Hippocampal formation (tissue), 2 donors: Measurements from ENCODE around the gene RTN3.
A peak's percentile ranks its signal among the peaks of the same experiment; 100 is the strongest.
"Not testable (repeated sequence)": the region's sequence is repeated elsewhere in the genome, so short reads cannot be mapped to it uniquely, and the experiment has no call there.

Source experiments
- DNase-seq, 2 donors: peaks; one replicate each; lab custom pipeline; 2025; lab: John Stamatoyannopoulos, UW

RTN3 gene

DNA sequence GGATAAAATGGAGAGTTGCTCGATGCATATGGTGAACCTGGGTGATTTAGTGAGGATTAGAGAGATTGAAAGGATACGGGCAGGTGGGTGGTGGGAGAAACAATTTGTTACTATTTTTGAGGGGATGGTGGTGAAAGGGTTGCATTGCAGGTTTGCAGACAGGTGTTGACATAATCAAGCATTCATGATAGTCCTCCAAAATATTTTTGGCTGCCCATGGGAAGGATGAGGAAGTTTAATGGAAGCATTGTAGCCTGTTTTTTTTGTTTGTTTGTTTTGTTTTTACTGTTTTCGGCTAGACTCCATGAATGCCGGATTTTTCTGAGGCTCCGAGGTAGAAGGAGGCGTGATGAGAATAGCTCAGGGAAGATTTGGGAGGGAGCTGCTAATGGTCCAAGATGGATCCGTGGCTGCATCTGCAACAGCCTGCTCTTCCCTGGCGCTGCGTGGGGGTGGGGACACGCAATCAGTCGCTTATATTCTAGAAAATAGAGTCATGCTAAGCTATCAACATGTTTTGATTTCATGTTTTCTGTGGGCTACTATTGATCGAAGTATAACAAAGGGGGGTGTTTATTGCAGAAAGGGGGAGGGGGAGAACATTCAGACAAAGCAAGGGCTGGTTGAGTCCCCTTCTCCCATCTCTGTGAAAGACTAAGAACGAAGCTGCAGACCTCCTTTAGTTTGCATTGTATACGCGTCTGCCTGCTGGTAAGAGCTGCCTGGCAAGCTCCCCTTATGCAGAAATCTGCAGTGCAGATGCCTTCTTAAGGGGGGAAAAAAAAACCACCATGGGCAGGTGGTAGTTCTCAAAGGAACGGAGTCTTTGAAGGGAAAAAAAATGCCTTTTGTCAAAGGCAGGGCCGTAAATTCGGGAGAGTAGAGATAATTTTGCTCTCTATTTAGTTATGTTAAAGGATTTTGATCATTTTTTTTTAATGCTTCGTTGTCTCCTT is 1.0 kb downstream of the RTN3 start:
- DNase-seq = peak; percentile 55 to 62

DNA sequence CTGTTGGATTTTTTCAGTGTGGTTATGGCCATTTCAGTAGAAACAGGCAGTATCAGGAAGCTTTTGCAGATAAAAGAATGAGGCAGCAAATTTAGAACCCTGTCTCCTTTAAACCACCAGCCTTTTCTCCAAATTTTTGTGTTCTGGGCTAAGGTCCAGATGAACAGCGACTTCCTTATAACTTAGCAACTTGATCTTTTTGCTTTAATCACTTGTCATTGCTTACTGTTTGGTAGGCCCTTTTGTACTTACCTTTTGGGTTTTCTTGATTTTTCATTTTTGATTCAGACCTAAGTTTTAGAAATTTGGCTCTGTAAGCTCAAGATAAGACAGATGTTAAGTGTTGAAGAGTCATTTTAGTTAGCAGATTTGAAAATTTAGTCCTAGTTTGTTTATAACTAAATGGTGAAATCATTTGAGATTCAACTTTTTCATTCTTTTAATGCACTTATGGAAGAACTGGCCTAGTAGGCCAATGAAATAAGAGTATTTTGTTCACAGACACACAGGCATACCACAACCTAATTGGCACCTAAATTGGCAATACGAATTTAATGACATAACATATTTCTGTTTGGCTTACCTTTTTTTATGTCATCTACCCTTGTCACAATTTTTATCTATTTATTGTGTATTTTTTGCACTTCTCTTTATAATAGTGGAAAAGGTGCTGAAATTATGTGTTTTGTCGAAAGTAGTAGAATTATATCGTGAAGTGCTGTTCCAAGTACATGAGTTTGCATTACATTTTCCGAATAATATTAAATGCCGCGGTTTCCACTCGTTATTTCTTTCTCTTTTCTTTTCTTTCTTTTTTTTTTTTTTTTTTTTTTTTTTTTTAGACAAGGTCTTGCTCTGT is 2.1 kb downstream of the RTN3 start:
- DNase-seq = peak in 1 of 2 donors; percentile 32

DNA sequence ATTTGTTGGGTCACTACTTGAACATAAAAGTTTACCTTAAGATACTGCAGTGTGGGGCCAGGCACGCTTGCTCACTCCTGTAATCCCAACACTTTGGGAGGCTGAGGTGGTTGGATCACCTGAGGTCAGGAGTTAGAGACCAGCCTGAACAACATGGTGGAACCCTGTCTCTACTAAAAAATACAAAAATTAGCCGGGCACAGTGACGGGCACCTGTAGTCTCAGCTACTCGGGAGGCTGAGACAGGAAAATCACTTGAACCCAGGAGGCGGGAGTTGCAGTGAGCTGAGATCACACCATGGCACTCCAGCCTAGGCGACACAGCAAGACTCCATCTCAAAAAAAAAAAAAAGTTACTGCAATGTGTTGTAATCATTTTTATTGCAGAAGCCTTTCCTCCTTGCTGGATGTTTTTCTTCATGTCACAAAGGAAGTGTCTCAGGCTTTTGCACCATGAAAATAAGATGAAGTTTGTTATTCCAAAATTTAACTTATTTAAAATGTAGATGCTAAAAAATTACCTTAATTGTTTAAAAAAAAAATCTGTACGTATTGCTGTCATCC is 3.9 kb downstream of the RTN3 start:
- DNase-seq = not testable (repeated sequence)

DNA sequence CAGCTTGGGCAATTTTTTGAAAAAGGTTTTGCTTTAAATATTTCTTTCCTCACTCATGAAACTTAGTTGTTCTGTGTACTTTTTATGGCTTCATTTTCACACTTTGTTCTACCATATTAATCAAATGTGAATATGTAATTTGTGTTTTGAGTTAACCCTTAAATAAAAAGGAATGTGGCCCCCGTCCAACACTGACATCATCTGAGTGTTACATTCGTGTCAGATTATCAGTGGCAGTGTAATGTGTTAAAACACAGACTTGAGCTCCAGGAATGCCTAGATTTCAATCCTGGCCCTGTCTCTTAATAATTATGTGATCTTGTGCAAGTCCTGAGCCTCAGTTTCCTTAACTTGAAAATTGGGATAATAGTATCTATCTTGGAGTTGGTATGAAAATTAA is 5.6 kb downstream of the RTN3 start:
- no peak for DNase-seq

DNA sequence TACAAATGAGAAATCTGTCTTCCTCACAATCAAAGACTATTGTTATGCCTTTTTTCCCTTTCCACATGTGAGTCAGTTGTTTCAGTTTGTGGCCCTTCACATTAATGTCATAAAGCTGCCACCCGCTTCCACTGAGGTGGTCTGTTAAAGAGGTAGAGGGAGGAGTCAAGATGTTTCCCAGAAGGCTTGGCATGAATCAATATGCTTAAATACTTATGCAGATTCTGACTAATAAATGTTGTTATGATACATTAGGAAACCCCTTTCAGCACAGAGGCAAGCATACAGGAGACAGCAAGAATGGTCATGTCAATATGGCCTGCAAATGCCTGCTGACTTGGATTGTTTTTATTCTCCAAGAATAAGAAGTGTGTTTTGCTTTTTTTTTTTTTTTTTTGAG is 6.5 kb downstream of the RTN3 start:
- no peak for DNase-seq

DNA sequence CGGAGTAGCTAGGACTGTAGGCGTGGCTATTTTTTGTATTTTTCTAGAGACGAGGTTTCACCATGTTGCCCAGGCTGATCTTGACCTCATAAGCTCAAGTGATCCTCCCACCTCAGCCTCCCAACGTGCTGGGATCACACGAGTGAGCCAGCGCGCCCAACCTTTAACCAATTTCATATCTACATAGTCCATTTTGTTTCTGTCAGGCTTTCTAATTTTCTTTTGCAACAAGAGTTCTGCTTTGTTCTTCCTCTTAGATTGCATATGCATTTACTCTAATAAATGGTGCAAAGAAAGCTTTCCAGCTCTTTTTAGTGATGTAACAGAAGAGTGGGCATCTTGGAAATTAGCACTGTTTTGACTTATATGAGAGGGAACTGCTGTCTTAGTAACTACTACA is 13.3 kb downstream of the RTN3 start:
- DNase-seq = no peak

DNA sequence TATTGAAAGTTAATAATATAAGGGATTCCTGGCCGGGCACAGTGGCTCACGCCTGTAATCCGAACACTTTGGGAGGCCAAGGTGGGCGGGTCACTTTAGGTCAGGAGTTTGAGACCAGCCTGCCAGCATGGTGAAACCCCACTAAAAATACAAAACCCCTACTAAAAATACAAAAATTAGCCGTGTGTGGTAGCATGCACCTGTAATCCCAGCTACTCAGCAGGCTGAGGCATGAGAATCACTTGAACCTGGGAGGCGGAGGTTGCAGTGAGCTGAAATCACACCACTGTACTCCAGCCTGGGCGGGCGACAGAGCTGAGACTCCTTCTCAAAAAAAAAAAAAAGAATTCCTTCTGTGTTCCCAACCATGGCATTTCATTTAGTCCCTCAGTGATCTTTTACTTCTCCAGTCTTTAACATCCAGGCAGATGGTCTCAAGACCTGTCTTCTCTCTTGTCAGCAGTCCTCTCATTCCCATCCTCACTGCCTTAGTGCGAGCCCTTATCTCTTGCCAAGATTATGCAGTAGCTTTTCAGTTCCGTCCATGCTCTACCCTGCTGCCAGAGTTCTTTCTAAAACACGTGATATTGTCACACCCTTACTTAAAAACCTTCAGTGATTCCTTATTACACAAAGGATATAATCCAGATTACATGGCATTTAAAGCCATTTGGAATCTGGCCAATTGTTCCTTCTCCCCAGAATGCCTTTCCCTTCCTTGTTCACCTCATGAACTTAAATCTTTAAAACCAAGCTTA is 17.9 kb downstream of the RTN3 start:
- no peak for DNase-seq

DNA sequence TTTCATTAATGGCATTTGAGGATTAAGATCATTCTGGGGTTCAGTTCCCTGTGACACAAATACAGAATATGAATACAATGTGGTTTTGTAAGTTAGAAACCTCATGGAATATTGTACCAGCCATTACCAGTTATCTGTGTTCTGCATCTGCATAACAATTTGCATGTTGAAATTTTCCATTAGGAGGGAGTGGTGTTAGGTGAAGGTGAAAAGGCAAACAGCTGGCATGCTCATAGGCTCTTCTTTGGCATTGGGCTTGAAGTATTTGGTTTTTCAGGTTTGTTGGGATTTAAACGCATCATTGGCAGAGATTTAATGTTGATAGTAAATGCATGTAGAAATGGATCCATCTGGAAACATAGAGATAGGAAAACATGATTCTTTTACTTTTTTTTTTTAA is 18.6 kb downstream of the RTN3 start:
- DNase-seq = no peak

DNA sequence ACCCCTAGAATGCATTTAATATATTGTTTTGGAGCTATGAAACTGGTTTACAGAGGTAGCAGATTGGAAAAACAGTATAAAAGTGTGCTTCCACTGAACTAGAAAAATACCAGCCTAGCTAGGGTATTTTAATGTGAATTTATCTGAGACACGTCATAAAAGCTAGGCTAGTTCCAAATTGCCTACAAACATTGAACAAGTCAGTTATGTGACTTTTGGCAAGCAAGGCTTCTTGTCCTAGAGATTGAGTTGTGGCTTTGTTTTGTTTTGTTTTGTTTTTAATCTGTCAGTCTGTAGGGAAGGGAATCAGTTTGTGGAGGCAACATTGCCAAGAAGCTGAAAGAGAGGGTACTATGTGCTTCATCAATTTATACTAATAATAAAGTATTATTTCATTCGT is 24.2 kb downstream of the RTN3 start:
- DNase-seq = peak in 1 of 2 donors; percentile 64

DNA sequence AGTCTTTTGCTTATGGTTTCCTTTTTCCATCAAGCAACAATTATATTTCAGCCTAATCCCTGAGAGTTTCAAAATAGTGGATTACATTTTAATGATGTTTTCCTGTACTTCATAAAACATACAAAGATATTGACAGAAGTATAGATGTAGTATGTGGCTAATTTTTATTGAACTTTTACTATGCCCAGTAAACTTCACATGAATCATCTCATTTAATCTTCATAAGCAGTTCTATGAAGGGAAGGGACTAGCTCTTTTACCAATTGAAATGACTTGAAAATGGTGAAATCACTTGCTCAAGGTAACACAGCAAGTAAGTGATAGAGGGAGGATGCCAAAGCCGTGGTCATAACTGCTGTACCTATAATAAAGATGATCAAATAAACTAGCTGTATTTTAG is 27.5 kb downstream of the RTN3 start:
- no peak for DNase-seq

DNA sequence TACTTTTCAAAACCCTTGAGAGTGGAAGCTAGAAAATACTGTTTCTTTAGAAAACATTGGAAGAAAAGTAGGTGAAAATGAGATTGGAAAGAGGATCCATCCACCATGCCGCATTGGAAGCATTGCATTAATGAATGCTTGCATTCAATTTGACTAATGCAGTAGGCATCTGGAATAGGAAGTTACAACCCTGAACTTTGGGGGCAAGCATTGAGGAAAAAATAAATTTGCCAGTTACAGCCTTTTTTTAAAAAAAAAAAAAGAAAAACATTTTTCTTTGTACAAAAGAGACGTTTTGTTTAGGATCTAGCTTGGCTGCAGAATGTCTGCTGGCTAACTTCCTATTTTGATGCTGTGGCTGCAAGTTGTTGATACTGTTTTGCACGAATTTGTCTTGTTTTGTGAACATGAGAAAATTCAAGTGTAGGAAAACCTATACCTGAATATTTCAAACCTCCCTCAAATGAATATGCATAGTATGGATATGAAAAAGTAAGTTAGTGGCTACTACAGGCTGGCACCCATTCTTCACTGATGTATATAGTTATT is 28.1 kb downstream of the RTN3 start:
- peak in 1 of 2 donors; percentile 28 for DNase-seq

DNA sequence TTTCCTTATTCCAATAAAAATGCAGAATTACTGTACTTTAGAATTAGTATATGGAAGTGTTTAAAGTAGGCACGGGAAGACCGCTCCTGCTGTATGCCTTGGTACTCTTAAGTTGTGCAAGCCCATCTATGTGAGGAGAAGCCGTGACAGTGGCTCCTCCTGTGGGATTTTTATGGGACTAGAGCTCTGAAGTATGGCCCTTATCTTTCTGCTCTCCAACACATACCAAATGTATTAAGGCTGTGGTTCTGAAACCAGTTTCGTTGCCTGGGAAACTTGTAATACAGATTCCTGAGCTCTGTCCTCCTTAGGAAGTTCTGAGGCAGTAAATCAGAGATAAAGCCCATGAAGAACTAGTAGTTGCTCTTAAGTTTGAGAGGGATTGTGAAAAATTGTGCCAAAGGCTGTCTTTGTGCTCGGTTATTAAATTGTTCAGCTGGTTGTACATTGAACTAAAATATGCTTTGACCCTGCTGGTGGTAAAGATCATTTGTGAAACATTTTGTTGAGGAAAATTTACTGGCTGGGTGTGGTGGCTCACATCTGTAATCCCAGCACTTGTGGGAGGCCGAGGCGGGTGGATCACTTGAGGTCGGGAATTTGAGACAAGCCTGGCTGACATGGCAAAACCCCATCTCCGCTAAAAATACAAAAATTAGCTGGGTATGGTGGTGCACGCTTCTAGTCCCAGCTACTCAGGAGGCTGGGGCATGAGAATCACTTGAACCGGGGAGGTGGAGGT is 29.3 kb downstream of the RTN3 start:
- DNase-seq = no peak

DNA sequence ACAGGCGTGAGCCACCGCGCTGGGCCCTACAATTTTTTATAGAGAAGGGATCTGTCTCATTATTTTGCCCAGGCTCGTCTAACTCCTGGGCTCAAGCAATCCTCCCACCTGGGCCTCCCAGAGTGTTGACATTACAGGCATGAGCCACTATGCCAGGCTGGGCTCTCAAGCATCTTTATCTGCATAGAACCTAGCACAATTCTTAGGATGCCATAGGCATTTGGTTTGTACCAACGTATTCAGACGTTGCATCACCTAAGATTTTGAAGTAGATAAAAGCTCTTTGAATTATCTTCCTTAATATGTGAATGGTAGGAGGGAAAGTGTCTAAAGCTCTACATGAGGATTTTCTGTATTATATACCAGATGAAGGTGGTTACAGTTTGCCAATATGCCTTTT is 30.5 kb downstream of the RTN3 start:
- no peak for DNase-seq

DNA sequence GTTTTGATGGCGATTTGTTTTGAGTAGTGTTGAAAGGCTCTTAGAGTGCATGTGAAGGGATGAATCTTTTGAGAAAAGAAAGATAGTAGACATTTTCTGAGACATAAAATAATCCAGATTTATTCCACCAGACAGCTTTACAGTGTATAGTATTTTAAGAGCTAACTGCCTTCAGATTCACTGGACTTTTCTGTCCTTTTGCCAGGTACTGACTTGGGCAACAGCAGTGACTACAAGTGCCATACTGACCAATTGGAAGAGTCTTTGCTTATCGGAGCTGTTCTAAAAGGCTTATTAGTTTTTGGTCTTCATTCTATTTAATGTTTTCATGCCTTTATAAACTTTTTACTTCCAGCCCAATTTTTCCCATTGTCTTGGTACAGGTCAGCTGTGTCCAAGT is 32.5 kb downstream of the RTN3 start:
- DNase-seq = no peak

DNA sequence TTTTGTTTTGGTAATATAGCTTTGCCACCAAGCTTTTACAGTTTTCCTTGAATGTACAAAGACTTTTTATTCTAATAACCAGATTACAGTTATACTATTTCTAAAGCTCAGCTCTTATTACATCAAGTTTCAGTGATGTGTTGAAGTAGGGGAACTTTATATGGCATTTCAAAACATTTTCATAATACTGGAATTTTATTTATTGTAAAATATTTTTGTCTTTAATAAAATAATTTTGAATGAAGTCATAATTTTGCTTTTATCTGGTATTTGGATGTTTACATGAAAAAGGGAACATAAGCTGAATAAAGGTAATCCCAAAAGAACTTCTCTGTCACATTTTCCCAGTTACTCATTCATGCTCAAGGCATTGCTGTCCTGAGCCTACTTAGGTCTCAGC is 34.7 kb downstream of the RTN3 start:
- no peak for DNase-seq

DNA sequence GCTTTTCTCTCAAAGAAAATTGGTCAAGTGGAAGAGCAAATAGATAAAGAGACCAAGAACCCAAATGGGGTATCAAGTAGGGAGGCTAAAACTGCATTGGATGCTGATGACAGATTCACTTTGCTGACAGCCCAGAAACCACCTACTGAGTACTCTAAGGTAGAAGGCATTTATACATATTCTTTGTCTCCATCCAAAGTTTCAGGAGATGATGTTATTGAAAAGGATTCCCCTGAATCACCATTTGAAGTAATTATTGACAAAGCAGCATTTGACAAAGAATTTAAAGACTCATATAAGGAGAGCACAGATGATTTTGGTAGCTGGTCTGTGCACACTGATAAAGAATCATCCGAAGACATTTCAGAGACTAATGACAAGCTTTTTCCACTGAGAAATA is 37.7 kb downstream of the RTN3 start:
- DNase-seq = no peak

DNA sequence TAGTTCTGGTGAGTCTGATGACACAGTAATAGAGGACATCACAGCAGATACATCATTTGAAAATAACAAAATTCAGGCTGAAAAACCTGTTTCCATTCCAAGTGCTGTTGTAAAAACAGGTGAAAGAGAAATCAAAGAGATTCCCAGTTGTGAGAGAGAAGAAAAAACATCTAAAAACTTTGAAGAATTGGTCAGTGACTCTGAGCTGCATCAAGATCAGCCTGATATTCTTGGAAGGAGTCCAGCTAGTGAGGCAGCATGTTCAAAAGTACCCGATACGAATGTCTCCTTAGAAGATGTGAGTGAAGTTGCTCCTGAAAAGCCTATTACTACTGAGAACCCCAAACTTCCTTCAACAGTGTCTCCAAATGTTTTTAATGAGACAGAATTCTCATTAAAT is 38.7 kb downstream of the RTN3 start:
- DNase-seq = no peak

DNA sequence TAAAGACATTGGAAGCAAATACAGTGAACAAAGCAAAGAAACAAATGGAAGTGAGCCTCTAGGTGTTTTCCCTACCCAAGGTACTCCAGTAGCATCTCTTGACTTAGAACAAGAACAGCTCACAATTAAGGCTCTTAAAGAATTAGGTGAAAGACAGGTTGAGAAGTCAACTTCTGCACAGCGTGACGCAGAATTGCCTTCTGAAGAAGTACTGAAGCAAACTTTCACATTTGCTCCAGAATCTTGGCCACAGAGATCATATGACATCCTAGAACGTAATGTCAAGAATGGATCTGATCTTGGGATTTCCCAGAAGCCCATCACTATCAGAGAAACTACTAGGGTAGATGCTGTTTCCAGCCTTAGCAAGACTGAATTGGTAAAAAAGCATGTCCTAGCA is 39.3 kb downstream of the RTN3 start:
- DNase-seq = no peak

DNA sequence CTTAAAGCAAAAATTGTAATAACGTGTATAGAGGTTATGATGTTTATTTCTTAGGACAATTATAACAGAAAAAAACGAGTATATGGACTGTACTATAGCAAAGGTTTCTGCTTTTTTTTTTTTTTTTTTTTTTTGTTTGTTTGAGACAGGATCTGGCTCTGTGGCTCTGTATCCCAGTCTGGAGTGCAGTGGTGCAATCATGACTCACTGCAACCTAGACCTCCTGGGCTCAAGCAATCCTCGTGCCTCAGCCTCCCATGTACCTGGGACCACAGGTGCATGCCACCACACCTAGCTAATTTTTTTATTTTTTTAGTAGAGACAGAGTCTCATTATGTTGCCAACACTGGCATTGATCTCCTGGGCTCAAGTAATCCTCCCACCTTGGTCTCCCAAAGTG is 48.0 kb downstream of the RTN3 start:
- DNase-seq = no peak

DNA sequence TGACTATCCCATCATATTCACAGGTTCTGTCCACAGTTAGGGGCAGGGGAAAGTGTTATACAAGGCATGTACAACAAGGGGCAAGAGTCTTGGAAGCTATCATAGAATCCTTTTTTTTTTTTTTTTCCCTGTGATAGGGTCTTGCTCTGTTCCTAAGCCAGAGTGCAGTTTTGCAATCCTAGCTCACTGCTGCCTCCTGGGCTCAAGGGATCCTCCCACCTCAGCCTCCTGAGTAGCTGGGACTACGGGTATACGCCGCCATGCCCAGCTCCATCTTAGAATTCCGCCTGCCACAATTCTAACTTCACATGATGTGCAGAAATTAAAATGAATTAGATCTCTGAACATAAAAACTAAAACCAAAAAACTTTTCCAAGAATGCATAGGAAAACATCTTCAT is 55.6 kb downstream of the RTN3 start:
- DNase-seq = no peak

DNA sequence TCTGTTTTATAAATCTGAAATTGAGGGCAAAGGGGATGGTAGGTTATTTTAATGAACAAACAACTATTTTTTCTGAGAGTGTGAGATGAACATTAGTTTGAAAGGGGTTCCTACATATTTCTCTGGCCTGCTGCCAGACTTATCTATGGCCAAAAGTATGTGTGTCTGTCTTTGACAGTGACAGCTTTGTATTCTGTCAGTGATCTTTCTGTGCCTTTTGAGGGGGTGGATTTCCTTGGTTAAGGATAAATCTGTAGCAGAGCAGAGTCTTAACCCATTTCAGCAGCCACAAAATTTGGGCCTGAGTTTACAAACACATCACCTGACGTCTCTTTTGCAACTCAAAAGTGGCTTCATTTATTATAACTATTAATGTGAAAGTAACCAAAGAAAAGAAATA is 56.4 kb downstream of the RTN3 start:
- DNase-seq = no peak
